Skeletal muscle satellite cell (primary cell): ENCODE measurements around the gene STXBP6.

Source experiments
- H3K27me3 ChIP-seq: 2 replicates; pipeline ENCODE4 v1.7.0; 2013; ENCODE audit warnings: low read length; ENCODE audit not compliant: control insufficient read depth, insufficient read depth
- H3K36me3 ChIP-seq: 2 replicates; pipeline ENCODE4 v1.7.0; 2013; ENCODE audit warnings: mild to moderate bottlenecking, control low read depth, low read length; ENCODE audit not compliant: insufficient read depth
- H3K4me1 ChIP-seq: 2 replicates; pipeline ENCODE4 v1.7.0; 2013; ENCODE audit warnings: low read length; ENCODE audit not compliant: control insufficient read depth, insufficient read depth
- H3K4me2 ChIP-seq: 2 replicates; pipeline ENCODE4 v1.7.0; 2013; ENCODE audit warnings: mild to moderate bottlenecking, low read length
- H3K4me3 ChIP-seq: 2 replicates; pipeline ENCODE4 v1.7.0; 2013; ENCODE audit warnings: low read length
- H3K9ac ChIP-seq: 2 replicates; pipeline ENCODE4 v1.7.0; 2013; ENCODE audit warnings: mild to moderate bottlenecking, low read depth, low read length, moderate library complexity
- H3K9me3 ChIP-seq: replicated peaks from 2 replicates; pipeline ENCODE4 v1.7.0; 2013; ENCODE audit warnings: mild to moderate bottlenecking, control low read depth, low read length

Gene STXBP6

GRCh38 chr14:24978862-24979724 is 70.9 kb downstream of the STXBP6 start:
- Histone ChIP-seq H3K9me3 (no peaks in the 10 kb centered on the region), H3K4me3 (no peak overlapping the region), H3K4me1 (peaks cover 12% of the 10 kb centered on the region), H3K27me3 (no peaks in the 10 kb centered on the region), H3K4me2 (no peak overlapping the region), H3K36me3 (no peaks in the 10 kb centered on the region), H3K9ac (no peak overlapping the region)

GRCh38 chr14:24976602-24977001 is 73.3 kb downstream of the STXBP6 start:
- Histone ChIP-seq H3K27me3 (no peaks in the 10 kb centered on the region), H3K36me3 (no peaks in the 10 kb centered on the region), H3K9me3 (no peaks in the 10 kb centered on the region), H3K4me2 (no peak overlapping the region), H3K4me1 (no peaks in the 10 kb centered on the region), H3K9ac (no peak overlapping the region), H3K4me3 (no peak overlapping the region)

- H3K9ac ChIP-seq, result no peak overlapping the region
- no peaks in the 10 kb centered on the region for H3K4me1 ChIP-seq
- no peaks in the 10 kb centered on the region for H3K36me3 ChIP-seq
- H3K4me2 ChIP-seq, result no peak overlapping the region
- no peaks in the 10 kb centered on the region for H3K9me3 ChIP-seq
- H3K4me3 ChIP-seq, result no peak overlapping the region
- H3K27me3 ChIP-seq, result no peaks in the 10 kb centered on the region
Measured at GRCh38 chr14:24975393-24975792, 74.6 kb downstream of the STXBP6 start.

- no peak overlapping the region for H3K9ac ChIP-seq
- H3K4me1 ChIP-seq, result no peaks in the 10 kb centered on the region
- no peak overlapping the region for H3K4me2 ChIP-seq
- no peaks in the 10 kb centered on the region for H3K27me3 ChIP-seq
- no peaks in the 10 kb centered on the region for H3K9me3 ChIP-seq
- no peaks in the 10 kb centered on the region for H3K36me3 ChIP-seq
- no peak overlapping the region for H3K4me3 ChIP-seq
Measured at GRCh38 chr14:24974591-24975374, 75.2 kb downstream of the STXBP6 start.

DNA sequence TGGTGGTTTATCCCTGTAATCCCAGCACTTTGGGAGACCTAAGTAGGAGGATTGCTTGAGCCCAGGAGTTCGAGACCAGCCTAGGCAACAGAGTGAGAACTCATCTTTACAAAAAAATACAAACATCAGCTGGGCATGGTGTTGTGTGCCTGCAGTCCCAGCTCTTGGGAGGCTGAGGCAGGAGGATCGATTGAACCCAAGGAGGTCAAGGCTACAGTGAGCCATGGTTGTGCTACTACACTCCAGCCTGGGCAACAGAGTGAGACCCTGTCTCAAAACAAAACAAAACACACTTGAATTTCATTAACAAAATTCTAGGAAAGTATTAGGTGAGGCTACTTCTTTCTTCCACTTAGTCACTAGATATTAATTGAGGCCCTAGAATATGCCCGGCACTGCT is 77.1 kb downstream of the STXBP6 start:
- H3K4me3 ChIP-seq, result no peak overlapping the region
- no peak overlapping the region for H3K4me2 ChIP-seq
- no peaks in the 10 kb centered on the region for H3K4me1 ChIP-seq
- no peaks in the 10 kb centered on the region for H3K36me3 ChIP-seq
- H3K27me3 ChIP-seq, result no peaks in the 10 kb centered on the region
- H3K9me3 ChIP-seq, result no peaks in the 10 kb centered on the region
- no peak overlapping the region for H3K9ac ChIP-seq

- no peak overlapping the region for H3K9ac ChIP-seq
- no peaks in the 10 kb centered on the region for H3K27me3 ChIP-seq
- H3K4me1 ChIP-seq, result peaks cover 8% of the 10 kb centered on the region
- no peaks in the 10 kb centered on the region for H3K9me3 ChIP-seq
- H3K4me2 ChIP-seq, result no peak overlapping the region
- H3K4me3 ChIP-seq, result no peak overlapping the region
- no peaks in the 10 kb centered on the region for H3K36me3 ChIP-seq
Measured at GRCh38 chr14:24971255-24971654, 78.7 kb downstream of the STXBP6 start.

DNA sequence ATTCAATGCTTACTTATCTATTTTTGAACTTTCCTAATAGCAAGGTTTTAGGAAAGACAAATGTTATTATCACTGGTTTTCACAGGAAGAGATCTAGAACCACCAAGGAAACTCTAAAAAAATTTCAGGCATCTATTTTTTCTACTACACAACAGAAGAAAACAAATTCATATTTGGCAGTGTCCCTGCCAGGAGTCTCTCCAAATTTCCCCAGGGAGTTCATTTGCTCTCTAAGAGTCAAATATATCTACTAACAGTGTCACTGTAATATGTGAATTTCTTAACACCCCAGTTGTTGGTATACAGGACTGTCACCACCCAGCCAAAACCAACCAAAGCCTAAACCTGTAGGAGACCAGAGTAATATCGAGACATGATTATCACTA is 83.4 kb downstream of the STXBP6 start:
- Histone ChIP-seq H3K9me3 (no peaks in the 10 kb centered on the region), H3K36me3 (no peaks in the 10 kb centered on the region), H3K4me3 (no peak overlapping the region), H3K9ac (no peak overlapping the region), H3K4me2 (no peak overlapping the region), H3K4me1 (peaks cover 16% of the 10 kb centered on the region), H3K27me3 (no peaks in the 10 kb centered on the region)

DNA sequence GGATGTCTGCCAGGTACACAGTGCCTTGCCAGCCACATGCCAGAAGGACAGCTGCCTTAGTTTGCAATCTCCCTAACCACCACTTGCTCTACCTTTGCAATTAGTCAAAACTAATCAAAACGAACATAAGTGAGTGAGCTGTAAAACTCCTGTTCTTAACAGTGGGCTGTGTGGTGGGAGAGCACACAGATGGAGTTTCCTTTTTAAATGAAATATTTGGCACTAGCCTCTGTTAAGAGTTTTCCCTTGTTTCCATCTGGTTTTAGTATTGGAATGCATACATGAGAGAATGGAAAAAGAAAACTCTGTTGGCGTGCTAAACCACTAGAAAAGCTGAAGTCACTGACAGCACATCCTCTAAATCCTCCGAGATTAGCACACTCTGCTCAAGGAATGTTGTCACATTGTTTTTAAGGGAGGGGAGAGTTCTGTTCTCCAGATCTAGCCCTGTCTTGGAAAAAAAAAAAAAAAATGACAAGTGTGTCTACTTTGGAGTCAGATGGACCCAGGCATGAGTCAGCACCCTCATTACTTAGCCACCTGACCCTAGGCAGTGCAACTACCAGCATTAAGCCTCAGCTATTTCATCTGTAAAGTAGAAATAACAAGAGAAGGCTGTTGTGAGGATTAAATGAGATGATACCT is 83.9 kb downstream of the STXBP6 start:
- peaks cover 17% of the 10 kb centered on the region for H3K4me1 ChIP-seq
- H3K36me3 ChIP-seq, result no peaks in the 10 kb centered on the region
- H3K27me3 ChIP-seq, result no peaks in the 10 kb centered on the region
- no peaks in the 10 kb centered on the region for H3K9me3 ChIP-seq
- peak overlapping the region; percentile 65 for H3K4me2 ChIP-seq
- peak overlapping the region; percentile 42 for H3K9ac ChIP-seq
- H3K4me3 ChIP-seq, result peak overlapping the region; percentile 22

DNA sequence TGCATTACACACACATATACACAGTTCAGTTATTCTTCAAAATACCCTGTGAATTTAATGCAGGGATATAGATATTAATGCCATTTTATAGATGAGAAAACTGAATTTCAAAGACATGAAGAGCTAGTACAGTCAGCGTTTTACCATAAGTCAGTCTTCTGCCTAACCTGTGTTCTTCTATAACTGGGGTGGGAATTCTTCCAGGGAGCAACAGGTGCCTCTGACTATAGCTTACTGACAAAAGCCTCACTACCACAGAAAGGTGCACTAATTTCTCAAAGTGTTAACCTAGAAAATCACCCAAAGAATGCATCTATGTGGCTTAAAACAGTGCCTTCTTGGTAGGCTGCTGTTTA is 84.4 kb downstream of the STXBP6 start:
- H3K4me1 ChIP-seq, result peaks cover 22% of the 10 kb centered on the region
- H3K4me3 ChIP-seq, result peak overlapping the region; percentile 22
- H3K36me3 ChIP-seq, result no peaks in the 10 kb centered on the region
- H3K27me3 ChIP-seq, result no peaks in the 10 kb centered on the region
- H3K9ac ChIP-seq, result peak overlapping the region; percentile 42
- H3K4me2 ChIP-seq, result peak overlapping the region; percentile 65
- H3K9me3 ChIP-seq, result no peaks in the 10 kb centered on the region

DNA sequence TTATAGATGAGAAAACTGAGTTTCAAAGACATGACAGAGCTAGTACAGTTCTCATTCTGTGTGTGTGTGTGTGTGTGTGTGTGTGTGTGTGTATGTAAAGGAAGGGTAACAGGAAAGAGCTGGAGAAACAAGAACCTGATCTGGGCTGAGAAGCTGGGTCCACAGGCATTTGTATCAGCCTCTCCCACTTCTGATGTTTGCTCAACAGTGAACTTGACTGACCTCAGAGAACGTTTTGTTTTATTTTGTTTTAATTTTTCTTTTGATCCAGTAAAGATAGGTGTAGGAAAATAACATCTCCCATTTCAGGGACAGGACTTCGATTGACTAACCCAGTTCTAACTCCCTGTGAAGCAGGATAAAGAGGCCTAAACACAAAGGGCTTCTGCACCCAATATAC is 85.4 kb downstream of the STXBP6 start:
- H3K27me3 ChIP-seq, result no peaks in the 10 kb centered on the region
- H3K36me3 ChIP-seq, result no peaks in the 10 kb centered on the region
- H3K9ac ChIP-seq, result no peak overlapping the region
- peaks cover 30% of the 10 kb centered on the region for H3K4me1 ChIP-seq
- H3K4me3 ChIP-seq, result no peak overlapping the region
- no peak overlapping the region for H3K4me2 ChIP-seq
- H3K9me3 ChIP-seq, result no peaks in the 10 kb centered on the region

DNA sequence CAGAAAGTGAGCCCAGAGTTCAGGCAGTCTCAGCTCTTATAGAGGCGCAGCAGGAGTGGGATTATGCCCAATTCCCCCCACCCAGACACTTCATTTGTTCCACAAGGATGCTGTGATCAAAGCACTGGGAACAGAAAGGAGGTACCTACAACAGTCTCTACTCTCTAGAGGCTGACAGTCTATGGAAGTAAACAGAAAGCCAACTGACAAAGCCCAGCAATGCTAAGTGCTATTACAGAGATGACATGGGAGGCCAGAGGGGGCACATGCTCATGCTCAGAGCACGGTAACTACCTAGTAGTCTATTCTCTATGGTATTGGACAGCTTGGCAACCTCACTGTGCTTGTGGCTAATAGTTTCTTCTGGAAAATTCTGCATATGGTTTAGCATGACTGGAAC is 85.9 kb downstream of the STXBP6 start:
- Histone ChIP-seq H3K4me3 (no peak overlapping the region), H3K4me1 (peaks cover 31% of the 10 kb centered on the region), H3K9ac (no peak overlapping the region), H3K27me3 (no peaks in the 10 kb centered on the region), H3K9me3 (no peaks in the 10 kb centered on the region), H3K4me2 (no peak overlapping the region), H3K36me3 (no peaks in the 10 kb centered on the region)
